Psoas muscle (tissue), 8 donors: ENCODE measurements around the gene PRICKLE3. TPM values are rescaled to one million over a fixed set of nuclear protein-coding genes. Genes with fewer than 3 reads are reported as not detected.
A peak's percentile ranks its signal among the peaks of the same experiment; 100 is the strongest.

Experiments used
- ATAC-seq, 4 donors: fragments of 200-7000 bp; cut with Tn5 transposase; one replicate each; pipeline ENCODE4 v1.9.1; 2020; ENCODE audit warnings: moderate library complexity in 3 of 4, mild to moderate bottlenecking in 2 of 4
- DNase-seq, 2 donors: peaks; one replicate each; pipeline ENCODE4 v3.0.0-alpha.2; 2020
- H3K27ac ChIP-seq: fragments of 200-600 bp; one replicate; pipeline ENCODE4 v1.8.0; 2022
- H3K27me3 ChIP-seq, 3 donors: fragments of 200-600 bp in 1 of 3; one replicate each; pipeline versions ENCODE4 v1.6.1 to v1.8.0; 2013 to 2022; ENCODE audit warnings: low read length in 2 of 3, mild to moderate bottlenecking in 2 of 3, moderate library complexity in 1 of 3; ENCODE audit not compliant: insufficient read depth in 3 of 3
- H3K36me3 ChIP-seq, 2 donors: fragments of 200-600 bp in 1 of 2; one replicate each; pipeline versions ENCODE4 v1.6.1 to v1.8.0; 2013 to 2022; ENCODE audit warnings: low read depth in 1 of 2, mild to moderate bottlenecking in 1 of 2, moderate library complexity in 1 of 2; ENCODE audit not compliant: insufficient read depth in 1 of 2
- H3K4me1 ChIP-seq: fragments of 200-600 bp; one replicate; pipeline ENCODE4 v1.8.0; 2022
- H3K4me3 ChIP-seq: fragments of 200-600 bp; one replicate; pipeline ENCODE4 v1.8.0; 2022; ENCODE audit warnings: mild to moderate bottlenecking
- H3K9me3 ChIP-seq: fragments of 200-600 bp; one replicate; pipeline ENCODE4 v1.8.0; 2022
- CTCF ChIP-seq: fragments of 200-600 bp; IDR thresholded peaks from one replicate; pipeline ENCODE4 v1.8.0; 2022; ENCODE audit warnings: antibody characterized with exemption
- WGBS, 3 donors: extraction: QIAGEN DNeasy Blood & Tissue Kit; methylation state at CpG; one replicate each; pipeline versions ENCODE4 v1.1.6 to v1.1.7; 2013; 5-methylcytosine and 5-hydroxymethylcytosine counted together
- intact Hi-C, 2 donors: fragments of 100-400 bp; cut with DNase I; formaldehyde crosslinking; loops; one replicate each; pipeline versions ENCODE4 v1.11.0 to v1.14.2; 2022
- polyA plus RNA-seq, 3 donors: library from polyadenylated mRNA; stranded (reverse); fragments of 200-250 nt; gene quantifications; one replicate each; pipeline ENCODE4 v1.2.3, GENCODE V29; 2013
- total RNA-seq, 4 donors: library from RNA; stranded (reverse); fragmentation: NEBNext Ultra II Directional in 2 of 4; extraction: Animal tissue kit (Norgen Biotek cat#: 25700) in 2 of 4; gene quantifications; one replicate each; pipeline versions ENCODE4 v1.2.1 to v1.2.4, GENCODE V29; 2021 to 2023
- donor health status: healthy with polysubstance abuse.
- donor health status: DM: no; HTN: no; CAD: no; lungs with moderate emphysema.
- donor health status: Bipolar disorder and iron deficiency.
- donor health status: healthy.
- donor health status: DM: yes; HTN: yes; CAD: no.
- donor health status: DM: no; HTN: no; CAD: no.
- donor health status: DM: no; HTN: no; CAD: no.
- donor health status: DM: yes; HTN: yes; CAD: no.

PRICKLE3 gene
- total and polyA plus RNA-seq, 7 donors, result 7.5 to 23.6 (median 17.5) TPM

GRCh38 chrX:49183701-49184281 is 2.4 kb downstream of the PRICKLE3 start:
- H3K27me3 ChIP-seq, result no peaks in the 10 kb centered on the region
- H3K27ac ChIP-seq, result no peak overlapping the region
- no peak for TF ChIP-seq CTCF
- peak overlapping the region; percentile 66 for H3K4me3 ChIP-seq
- H3K9me3 ChIP-seq, result no peaks in the 10 kb centered on the region
- H3K36me3 ChIP-seq, result peaks cover 3 to 14% of the 10 kb centered on the region in 2 donors
- peaks cover 5% of the 10 kb centered on the region for H3K4me1 ChIP-seq
- ATAC-seq (no peak), DNase-seq (no peak)
- intact Hi-C loops, result no loop called here
- WGBS, 3 donors, result 82 to 90% (median 85%) methylated on average over 17 to 18 of the region's 18 CpGs

- DNase-seq (no peak), ATAC-seq (no peak)
- 52 to 100% (median 66%) methylated on average over 1 to 2 of the region's 2 CpGs for WGBS, 3 donors
- no peaks in the 10 kb centered on the region for H3K9me3 ChIP-seq
- H3K36me3 ChIP-seq, result peaks cover 3 to 29% of the 10 kb centered on the region in 2 donors
- H3K27ac ChIP-seq, result no peak overlapping the region
- H3K4me1 ChIP-seq, result no peaks in the 10 kb centered on the region
- no peak for TF ChIP-seq CTCF
- intact Hi-C loops, result no loop called here
- no peaks in the 10 kb centered on the region for H3K27me3 ChIP-seq
- H3K4me3 ChIP-seq, result no peak overlapping the region
These were observed 6.8 kb downstream of the PRICKLE3 start for GRCh38 chrX:49179358-49179757.

- H3K27me3 ChIP-seq, result no peaks in the 10 kb centered on the region
- TF ChIP-seq CTCF, result no peak
- H3K4me3 ChIP-seq, result no peak overlapping the region
- 89 to 100% (median 90%) methylated on average over 3 of the region's 3 CpGs for WGBS, 3 donors
- no peaks in the 10 kb centered on the region for H3K9me3 ChIP-seq
- peaks cover 3 to 37% of the 10 kb centered on the region in 2 donors for H3K36me3 ChIP-seq
- H3K4me1 ChIP-seq, result no peaks in the 10 kb centered on the region
- intact Hi-C loops, result no loop called here
- ATAC-seq (peak in 1 of 4 donors; percentile 2), DNase-seq (no peak)
- peak overlapping the region; percentile 73 for H3K27ac ChIP-seq
These were observed 7.6 kb downstream of the PRICKLE3 start for GRCh38 chrX:49178537-49178936.

GRCh38 chrX:49177873-49178480 is 8.2 kb downstream of the PRICKLE3 start:
- Histone ChIP-seq H3K4me1 (no peaks in the 10 kb centered on the region), H3K4me3 (no peak overlapping the region), H3K27ac (peak overlapping the region; percentile 73), H3K36me3 (peaks cover 3 to 38% of the 10 kb centered on the region in 2 donors), H3K27me3 (no peaks in the 10 kb centered on the region), H3K9me3 (no peaks in the 10 kb centered on the region)
- intact Hi-C loops, result no loop called here
- no peak for TF ChIP-seq CTCF
- ATAC-seq (peak; percentile 46 to 70 (median 66)), DNase-seq (peak in 1 of 2 donors; percentile 66)
- WGBS, 3 donors, result 43 to 69% (median 67%) methylated on average over 14 to 23 of the region's 23 CpGs
